ENCODE measurements around the gene SBK1.
A peak's percentile ranks its signal among the peaks of the same experiment; 100 is the strongest.

The SBK1 gene

GRCh38 chr16:28283173-28283572, 9.2 kb upstream of the SBK1 start:
- DNase-seq, result no peak

- DNase-seq, result no peak
Observed at GRCh38 chr16:28283798-28284577, 8.3 kb upstream of the SBK1 start.

- DNase-seq, result no peak
Observed at GRCh38 chr16:28285649-28286048, 6.7 kb upstream of the SBK1 start.

GRCh38 chr16:28288114-28288513, 4.2 kb upstream of the SBK1 start:
- DNase-seq, result no peak

GRCh38 chr16:28289048-28289447, 3.3 kb upstream of the SBK1 start:
- no peak for DNase-seq

- no peak for DNase-seq
Observed at GRCh38 chr16:28289939-28290858, 2.1 kb upstream of the SBK1 start.

GRCh38 chr16:28290859-28291254, 1.5 kb upstream of the SBK1 start:
- no peak for DNase-seq

GRCh38 chr16:28292731-28293600, 641 bp downstream of the SBK1 start:
- no peak for DNase-seq

GRCh38 chr16:28293601-28293960, 1.3 kb downstream of the SBK1 start:
- no peak for DNase-seq

- no peak for DNase-seq
Observed at GRCh38 chr16:28294201-28294600, 1.9 kb downstream of the SBK1 start.

GRCh38 chr16:28295276-28295675, 3.0 kb downstream of the SBK1 start:
- no peak for DNase-seq

- no peak for DNase-seq
Observed at GRCh38 chr16:28297308-28297707, 5.0 kb downstream of the SBK1 start.

GRCh38 chr16:28297784-28298510, 5.6 kb downstream of the SBK1 start:
- DNase-seq, result no peak

- no peak for DNase-seq
Observed at GRCh38 chr16:28298511-28298878, 6.2 kb downstream of the SBK1 start.

- no peak for DNase-seq
Observed at GRCh38 chr16:28300327-28300726, 8.0 kb downstream of the SBK1 start.

GRCh38 chr16:28301154-28301553, 8.8 kb downstream of the SBK1 start:
- no peak for DNase-seq

GRCh38 chr16:28301620-28302019, 9.3 kb downstream of the SBK1 start:
- no peak for DNase-seq

- DNase-seq, result no peak
Observed at GRCh38 chr16:28303132-28303531, 10.8 kb downstream of the SBK1 start.

GRCh38 chr16:28304214-28304613, 11.9 kb downstream of the SBK1 start:
- DNase-seq, result peak; percentile 13 to 32

- no peak for DNase-seq
Observed at GRCh38 chr16:28307936-28308335, 15.6 kb downstream of the SBK1 start.

GRCh38 chr16:28308794-28309584, 16.7 kb downstream of the SBK1 start:
- no peak for DNase-seq
